ENCODE measurements around the gene CNTN4.
A peak's percentile ranks its signal among the peaks of the same experiment; 100 is the strongest.

CNTN4 gene

GRCh38 chr3:2283818-2284217, 185.2 kb downstream of the CNTN4 start:
- DNase-seq = no peak

DNA sequence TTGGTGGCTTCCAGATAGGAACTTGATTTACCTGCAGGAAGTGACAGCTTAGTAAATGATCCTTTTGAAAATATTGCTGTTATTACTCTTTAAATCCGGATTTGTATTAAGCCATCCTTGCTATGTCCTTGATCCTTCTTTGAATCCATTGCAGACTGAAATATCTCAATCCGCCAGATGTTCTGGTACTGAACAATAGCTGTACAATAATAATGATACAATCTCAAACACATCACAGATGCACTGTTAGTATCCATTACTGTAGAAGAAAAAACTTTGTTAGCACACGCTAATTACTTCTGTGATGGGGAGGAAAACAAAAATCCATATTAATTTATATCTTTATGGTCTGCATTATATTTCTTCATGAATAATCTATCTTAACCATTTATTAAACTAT, 202.3 kb downstream of the CNTN4 start:
- DNase-seq = no peak

- no peak for DNase-seq
Observed at GRCh38 chr3:2301361-2301760, 202.7 kb downstream of the CNTN4 start.

DNA sequence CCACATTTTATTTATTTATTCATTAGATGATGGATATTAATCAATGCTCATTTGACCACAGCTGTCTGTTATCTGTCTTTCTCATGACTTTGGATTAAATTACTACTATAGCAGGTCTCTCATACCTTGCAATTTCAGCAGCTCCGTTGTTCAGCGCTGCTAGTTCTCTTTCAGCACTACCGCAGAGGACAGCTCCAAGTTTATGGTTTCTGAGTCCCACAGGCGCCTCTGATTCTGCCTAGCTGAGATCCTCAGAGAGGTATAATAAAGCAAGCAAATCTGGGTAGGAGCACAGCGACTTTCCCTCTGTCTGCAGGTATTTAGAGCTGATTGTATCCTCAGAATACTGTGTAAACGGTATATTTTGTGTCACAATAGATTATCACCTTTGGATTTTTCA, 204.9 kb downstream of the CNTN4 start:
- DNase-seq = peak; percentile 1

DNA sequence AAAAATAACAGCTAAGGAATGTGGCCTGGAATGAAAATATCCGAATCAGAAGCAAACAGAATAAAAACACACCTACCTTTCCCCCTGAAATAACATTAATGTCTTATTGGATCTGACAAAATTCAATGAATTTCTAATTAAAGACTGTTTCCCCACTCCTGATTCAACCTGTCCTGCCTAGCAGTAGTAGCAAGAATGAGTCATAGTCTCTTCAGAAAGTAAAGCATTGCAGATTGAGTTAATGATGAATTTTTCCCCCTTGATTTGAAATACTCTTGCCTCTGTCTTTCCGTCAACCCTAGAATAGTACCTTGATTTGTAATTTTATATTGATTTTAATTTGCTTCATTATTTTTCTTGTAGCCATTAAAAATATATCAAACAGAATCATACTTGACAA, 212.4 kb downstream of the CNTN4 start:
- DNase-seq = no peak

DNA sequence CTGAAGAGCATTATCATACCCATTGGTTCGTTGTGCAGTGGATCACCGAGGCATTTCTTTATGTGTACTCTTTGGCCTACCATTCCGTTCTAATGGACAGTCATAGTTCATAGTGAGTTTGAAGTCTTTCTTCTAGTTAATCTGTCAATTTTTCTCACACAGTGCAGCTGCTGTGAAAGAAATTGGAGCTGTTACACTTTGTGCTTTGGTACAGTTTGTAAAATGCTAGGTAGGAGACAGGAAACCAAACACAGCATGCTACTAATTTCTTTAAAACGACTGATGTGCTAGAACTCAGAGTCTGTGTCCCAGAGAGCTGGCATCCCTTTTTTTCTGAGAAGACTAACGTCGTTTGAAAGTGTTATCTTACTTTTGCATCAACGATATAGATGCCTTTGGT, 218.9 kb downstream of the CNTN4 start:
- no peak for DNase-seq

DNA sequence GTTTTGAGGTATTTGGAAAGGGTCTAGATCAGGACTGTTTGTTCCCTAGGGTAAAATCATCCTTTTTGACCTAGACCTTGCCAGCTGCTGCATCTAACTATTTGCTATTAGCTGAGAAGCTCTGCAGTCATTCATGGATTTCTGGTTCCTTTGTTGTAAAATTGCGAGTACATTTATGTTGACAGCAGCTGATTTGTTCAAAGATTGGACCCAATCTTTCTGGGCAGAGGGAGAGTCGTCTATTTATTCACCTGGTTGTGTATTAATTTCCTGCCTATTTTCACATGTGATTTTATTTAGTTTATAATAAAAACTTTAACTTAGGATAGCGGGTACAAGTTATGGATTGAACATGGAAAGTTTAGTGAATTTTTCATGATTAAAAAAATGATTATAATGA, 236.3 kb downstream of the CNTN4 start:
- no peak for DNase-seq

DNA sequence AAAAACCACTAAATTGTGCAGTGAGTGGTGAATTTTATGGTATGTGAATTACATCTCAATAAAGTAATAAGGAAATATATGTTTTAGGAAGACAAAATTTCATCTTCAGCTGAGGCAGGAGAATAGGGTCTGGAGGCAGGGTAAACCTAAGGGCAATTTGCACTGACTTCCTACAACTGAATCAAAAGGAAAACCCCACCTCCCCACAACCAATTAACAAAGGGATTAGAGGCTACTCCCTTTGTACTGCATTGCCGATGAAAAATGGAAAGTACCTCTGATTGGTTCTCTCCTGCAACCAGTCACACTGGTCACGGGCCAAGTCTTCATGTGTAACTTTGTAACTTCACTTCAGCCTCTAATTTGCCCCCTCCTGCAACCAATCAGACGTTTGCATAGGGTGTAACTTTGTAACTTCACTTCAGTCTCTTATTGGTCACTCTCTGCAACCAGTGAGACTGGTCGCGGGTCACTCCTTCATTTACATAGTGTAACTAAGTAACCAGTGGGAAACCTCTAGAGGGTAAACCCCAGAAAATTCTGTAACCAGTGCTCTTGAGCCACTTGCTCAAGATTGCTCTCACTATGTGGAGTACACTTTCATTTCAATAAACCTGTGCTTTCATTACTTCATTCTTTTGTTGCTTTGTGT, 244.5 kb downstream of the CNTN4 start:
- DNase-seq = no peak

DNA sequence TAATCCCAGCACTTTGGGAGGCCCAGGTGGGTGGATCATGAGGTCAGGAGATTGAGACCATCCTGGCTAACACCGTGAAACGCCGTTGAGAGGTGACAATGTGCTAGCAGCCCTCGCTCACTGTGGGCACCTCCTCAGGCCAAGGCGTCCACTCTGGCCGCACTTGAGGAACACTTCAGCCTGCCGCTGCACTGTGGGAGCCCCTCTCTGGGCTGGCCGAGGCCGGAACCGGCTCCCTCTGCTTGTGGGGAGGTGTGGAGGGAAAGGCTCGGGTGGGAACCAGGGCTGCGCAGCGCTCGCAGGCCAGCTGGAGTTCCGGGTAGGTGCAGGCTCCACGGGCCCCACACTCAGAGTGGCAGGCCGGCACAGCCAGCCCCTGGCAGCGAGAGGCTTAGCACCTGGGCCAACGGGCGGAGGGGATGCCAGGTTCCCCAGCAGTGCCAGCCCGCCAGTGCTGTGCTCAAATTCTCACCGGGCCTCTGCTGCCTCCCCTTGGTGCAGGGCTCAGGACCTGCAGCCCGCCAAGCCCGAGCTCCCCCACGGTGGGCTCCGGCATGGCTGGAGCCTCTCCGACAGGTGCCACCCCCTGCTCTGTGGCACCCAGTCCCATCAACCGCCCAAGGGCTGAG, 253.6 kb downstream of the CNTN4 start:
- no peak for DNase-seq

DNA sequence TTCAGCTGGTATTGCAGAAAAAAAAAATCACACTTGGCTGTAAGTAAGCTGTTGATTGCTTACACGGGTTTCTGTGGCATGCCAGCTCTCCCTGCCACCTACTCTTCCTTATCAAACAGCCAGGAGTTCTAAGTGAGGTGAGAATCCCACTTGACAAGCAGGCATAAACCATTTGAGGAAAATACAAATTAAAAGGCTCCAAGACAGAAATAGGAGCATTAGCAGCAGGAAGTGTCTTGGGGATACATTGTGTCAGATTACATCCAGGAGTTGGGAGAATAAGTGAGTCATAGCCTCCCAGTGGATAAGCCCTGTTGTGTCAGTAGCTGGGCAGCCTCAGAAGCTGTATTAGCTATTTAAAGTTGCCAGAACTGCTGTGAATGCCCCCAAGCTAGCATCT, 256.0 kb downstream of the CNTN4 start:
- no peak for DNase-seq

- DNase-seq = no peak
Observed at GRCh38 chr3:2356298-2356950, 257.8 kb downstream of the CNTN4 start.

DNA sequence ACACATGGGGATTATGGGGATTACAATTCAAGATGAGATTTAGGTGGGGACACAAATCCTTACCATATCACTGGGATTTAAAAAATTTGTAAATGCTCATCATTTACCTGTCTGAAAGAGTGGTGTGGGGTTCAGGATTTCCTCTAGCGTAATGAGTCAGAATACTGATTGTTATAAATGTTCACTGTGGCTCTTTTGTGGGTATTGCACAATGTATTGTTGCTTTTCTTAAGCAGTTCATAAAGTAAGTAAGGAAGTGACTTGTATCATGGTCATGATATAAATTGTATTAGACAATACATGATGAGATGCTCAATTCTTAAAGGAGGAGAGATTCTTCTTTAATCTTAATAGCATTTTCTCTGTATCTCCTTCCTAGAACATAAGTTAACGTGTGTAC, 262.1 kb downstream of the CNTN4 start:
- no peak for DNase-seq

- no peak for DNase-seq
Observed at GRCh38 chr3:2362122-2362521, 263.5 kb downstream of the CNTN4 start.

GRCh38 chr3:2363854-2364253, 265.2 kb downstream of the CNTN4 start:
- no peak for DNase-seq

DNA sequence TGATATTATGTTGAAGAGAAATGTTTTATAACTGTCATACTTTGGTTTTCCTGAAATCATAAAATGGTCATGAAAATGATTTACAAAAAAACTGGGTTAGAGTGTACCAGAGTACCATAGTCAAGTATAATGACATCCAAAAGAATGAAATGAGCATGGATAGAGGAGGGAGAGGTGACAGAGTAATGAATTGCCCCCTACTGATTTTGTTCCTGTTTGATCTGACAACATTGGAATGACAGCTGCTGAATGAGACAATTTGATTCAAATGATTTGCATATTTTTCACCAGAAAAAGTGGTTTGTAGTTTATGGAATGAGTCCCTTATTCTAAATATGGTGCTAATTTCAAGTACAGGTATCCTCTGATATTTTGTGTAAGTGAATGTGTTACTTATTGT, 271.7 kb downstream of the CNTN4 start:
- DNase-seq = no peak

- no peak for DNase-seq
Observed at GRCh38 chr3:2372306-2372705, 273.6 kb downstream of the CNTN4 start.

- DNase-seq = no peak
Observed at GRCh38 chr3:2375376-2375775, 276.7 kb downstream of the CNTN4 start.

DNA sequence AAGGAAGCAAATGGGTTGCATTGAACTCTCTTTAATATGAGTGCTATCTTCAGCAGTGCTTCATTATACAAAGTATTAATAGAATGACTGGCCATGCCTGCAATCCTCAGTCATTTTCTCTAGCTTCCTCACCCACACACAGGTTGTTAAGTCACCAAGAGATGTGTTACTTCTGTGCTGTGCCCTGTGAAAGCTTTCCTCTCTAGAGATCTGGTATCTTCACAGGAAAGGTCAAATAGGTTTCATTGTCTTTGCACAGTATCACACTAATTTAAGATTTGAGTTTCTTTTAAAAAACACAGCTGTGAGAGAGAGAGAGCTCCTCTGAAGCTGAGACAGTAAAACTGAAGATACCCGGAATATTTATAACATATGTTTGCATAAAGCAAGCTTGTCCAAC, 278.6 kb downstream of the CNTN4 start:
- no peak for DNase-seq

GRCh38 chr3:2390926-2391532, 292.4 kb downstream of the CNTN4 start:
- no peak for DNase-seq

- DNase-seq = no peak
Observed at GRCh38 chr3:2391896-2392295, 293.2 kb downstream of the CNTN4 start.

DNA sequence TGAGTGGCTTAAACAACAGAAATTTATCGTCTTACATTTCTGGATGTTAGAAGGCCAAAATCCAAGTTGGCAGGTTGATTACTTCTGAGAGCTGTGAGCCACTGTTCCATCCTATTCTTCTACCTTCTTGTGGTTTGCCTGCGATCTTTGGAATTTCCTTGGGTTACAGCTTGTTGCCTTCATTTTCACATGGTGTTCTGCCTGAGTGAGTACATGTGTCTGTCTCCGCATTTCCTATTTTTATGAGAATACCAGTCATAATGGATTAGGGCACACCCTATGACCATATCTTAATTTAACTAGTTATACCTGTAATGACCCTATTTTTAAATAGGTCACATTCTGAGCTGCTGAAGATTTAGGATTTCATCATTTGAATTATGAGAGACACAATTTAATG, 294.3 kb downstream of the CNTN4 start:
- no peak for DNase-seq

DNA sequence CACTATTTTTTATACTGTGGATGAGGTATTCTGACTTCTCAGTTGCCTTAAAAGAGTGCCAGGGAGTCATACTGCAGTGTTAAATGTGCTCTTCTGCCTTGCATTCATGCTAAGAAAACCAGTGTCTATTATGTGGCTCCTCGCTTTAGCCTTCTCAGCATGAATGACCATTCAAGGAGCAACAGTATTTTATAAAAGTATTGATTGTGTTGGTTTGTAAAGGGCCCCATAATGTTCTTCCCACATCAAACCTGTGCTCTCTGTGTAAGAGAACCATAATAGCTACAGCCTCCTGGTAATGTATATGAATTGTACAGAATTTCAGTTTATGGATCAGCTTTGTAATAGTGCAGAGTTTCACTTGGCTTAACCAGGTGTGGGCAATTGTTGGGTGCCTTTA, 316.4 kb downstream of the CNTN4 start:
- no peak for DNase-seq

DNA sequence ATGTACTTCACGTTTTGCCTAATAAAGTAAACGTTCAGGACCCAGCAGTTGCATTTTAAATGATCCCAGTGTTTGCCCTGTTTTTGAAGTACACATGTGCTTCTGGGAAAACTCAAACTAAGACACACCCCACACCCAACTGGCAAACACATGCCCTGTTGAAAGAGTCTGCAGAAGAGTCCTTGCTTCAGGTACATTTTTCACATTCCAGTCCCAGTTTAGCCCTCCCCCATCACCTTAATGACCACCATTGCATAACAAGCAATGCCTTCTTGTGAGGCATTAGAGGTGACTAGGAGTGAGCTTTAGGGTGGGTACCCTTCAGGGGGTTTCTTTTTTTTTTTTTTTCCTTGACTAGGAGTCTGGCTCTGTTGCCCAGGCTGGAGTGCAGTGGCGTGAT, 322.3 kb downstream of the CNTN4 start:
- DNase-seq = no peak

DNA sequence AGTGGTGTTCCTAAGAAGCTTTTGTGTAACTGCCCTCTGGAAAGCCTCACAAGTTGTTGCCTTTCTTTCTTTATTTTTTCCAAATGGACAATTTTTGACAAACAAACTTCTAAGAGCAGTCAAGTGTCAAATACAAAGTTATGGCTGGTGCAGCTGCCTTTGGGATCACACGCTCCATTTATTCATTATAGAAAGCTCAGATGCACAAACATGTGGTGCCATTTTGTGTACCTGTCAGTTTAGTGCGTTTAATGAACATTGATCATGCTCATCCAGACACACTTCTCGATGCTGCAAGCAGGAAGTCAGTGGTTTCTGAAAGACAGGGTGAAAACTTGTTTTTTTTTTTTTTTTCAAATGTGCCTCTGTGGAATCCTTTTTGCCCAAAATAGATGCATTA, 324.5 kb downstream of the CNTN4 start:
- DNase-seq = no peak

Data from GDM1 (cell line).